HG02885 (cell line): ENCODE results near the gene NFE2L3.

ENCODE experiments used
- ATAC-seq: cut with Tn5 transposase; IDR thresholded peaks from one replicate; pipeline ENCODE4 v1.9.1; 2021; ENCODE audit warnings: mild to moderate bottlenecking; ENCODE audit not compliant: unreplicated experiment, poor library complexity

NFE2L3 gene

GRCh38 chr7:26198133-26198780, 46.3 kb downstream of the NFE2L3 start:
- no peak for ATAC-seq

- ATAC-seq = no peak
Measured at GRCh38 chr7:26198781-26199169, 46.8 kb downstream of the NFE2L3 start.

- ATAC-seq = no peak
Measured at GRCh38 chr7:26199301-26200037, 47.5 kb downstream of the NFE2L3 start.

GRCh38 chr7:26200038-26200443, 48.0 kb downstream of the NFE2L3 start:
- ATAC-seq = no peak

GRCh38 chr7:26200444-26201246, 48.6 kb downstream of the NFE2L3 start, which contains the start of gene HNRNPA2B1:
Gene HNRNPA2B1, minus strand, starts transcription at chr7:26200746. Its CDS starts 169 bp downstream, at chr7:26200577.
- ATAC-seq = peak; percentile 63

- ATAC-seq = peak; percentile 50
Measured at GRCh38 chr7:26201247-26202018, 49.4 kb downstream of the NFE2L3 start, which contains the start of gene CBX3. Gene CBX3, plus strand, starts transcription at chr7:26201745. Its CDS starts 1,254 bp downstream, at chr7:26202999.

- ATAC-seq = no peak
Measured at GRCh38 chr7:26202019-26202990, 50.3 kb downstream of the NFE2L3 start.

GRCh38 chr7:26203016-26203415, 51.0 kb downstream of the NFE2L3 start:
- no peak for ATAC-seq

GRCh38 chr7:26208040-26208439, 56.0 kb downstream of the NFE2L3 start:
- ATAC-seq = no peak

- no peak for ATAC-seq
Measured at GRCh38 chr7:26212921-26213718, 61.1 kb downstream of the NFE2L3 start.

- no peak for ATAC-seq
Measured at GRCh38 chr7:26213807-26214515, 62.0 kb downstream of the NFE2L3 start.

GRCh38 chr7:26216049-26216448, 64.1 kb downstream of the NFE2L3 start:
- no peak for ATAC-seq

- ATAC-seq = no peak
Measured at GRCh38 chr7:26224359-26224758, 72.4 kb downstream of the NFE2L3 start.

GRCh38 chr7:26227987-26228386, 76.0 kb downstream of the NFE2L3 start:
- no peak for ATAC-seq

- ATAC-seq = no peak
Measured at GRCh38 chr7:26233902-26234511, 82.0 kb downstream of the NFE2L3 start.
